ENCODE results near the gene LARGE1. TPM values are rescaled to one million over a fixed set of nuclear protein-coding genes. Genes with fewer than 3 reads are reported as not detected.

Gene LARGE1
- total RNA-seq, 1 donor from 2014 or later: 35.7 TPM

DNA sequence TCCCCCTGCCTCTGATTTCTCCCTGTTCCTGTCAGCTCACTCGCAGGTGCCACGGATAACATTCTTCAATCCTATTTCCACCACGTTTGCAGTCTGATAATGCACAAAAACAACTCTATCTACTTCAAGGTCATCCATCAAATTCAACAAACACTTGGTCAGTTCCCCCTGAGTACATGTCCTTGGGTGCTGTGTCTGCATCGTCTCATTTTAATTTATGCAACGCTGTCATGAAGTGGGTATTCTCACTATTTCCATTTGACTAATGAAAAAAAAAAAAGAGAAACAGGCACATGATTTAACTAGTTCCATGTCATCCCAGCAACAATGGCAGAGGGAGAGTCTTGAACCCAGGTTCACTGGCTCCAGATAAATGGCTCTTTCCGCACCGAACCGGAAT is 262.6 kb downstream of the LARGE1 start:
- no peak overlapping the region for H3K4me3 Mint-ChIP-seq
- TF ChIP-seq, protein P1, sequence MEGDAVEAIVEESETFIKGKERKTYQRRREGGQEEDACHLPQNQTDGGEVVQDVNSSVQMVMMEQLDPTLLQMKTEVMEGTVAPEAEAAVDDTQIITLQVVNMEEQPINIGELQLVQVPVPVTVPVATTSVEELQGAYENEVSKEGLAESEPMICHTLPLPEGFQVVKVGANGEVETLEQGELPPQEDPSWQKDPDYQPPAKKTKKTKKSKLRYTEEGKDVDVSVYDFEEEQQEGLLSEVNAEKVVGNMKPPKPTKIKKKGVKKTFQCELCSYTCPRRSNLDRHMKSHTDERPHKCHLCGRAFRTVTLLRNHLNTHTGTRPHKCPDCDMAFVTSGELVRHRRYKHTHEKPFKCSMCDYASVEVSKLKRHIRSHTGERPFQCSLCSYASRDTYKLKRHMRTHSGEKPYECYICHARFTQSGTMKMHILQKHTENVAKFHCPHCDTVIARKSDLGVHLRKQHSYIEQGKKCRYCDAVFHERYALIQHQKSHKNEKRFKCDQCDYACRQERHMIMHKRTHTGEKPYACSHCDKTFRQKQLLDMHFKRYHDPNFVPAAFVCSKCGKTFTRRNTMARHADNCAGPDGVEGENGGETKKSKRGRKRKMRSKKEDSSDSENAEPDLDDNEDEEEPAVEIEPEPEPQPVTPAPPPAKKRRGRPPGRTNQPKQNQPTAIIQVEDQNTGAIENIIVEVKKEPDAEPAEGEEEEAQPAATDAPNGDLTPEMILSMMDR (IDR thresholded peaks at IDR 0.05; ENCODE audit: unreplicated experiment): no peak
- no peaks in the 10 kb centered on the region for H3K27me3 Mint-ChIP-seq (ENCODE audit: low read depth)
- H3K4me1 Mint-ChIP-seq: peaks cover 1% of the 10 kb centered on the region
- no peak overlapping the region for H3K27ac Mint-ChIP-seq
- H3K9me3 Mint-ChIP-seq: peaks cover 14% of the 10 kb centered on the region
- DNase-seq (ENCODE audit: low spot score in 2 of 2, unreplicated experiment in 2 of 2): no peak
- peaks cover 3% of the 10 kb centered on the region for H3K36me3 Mint-ChIP-seq

DNA sequence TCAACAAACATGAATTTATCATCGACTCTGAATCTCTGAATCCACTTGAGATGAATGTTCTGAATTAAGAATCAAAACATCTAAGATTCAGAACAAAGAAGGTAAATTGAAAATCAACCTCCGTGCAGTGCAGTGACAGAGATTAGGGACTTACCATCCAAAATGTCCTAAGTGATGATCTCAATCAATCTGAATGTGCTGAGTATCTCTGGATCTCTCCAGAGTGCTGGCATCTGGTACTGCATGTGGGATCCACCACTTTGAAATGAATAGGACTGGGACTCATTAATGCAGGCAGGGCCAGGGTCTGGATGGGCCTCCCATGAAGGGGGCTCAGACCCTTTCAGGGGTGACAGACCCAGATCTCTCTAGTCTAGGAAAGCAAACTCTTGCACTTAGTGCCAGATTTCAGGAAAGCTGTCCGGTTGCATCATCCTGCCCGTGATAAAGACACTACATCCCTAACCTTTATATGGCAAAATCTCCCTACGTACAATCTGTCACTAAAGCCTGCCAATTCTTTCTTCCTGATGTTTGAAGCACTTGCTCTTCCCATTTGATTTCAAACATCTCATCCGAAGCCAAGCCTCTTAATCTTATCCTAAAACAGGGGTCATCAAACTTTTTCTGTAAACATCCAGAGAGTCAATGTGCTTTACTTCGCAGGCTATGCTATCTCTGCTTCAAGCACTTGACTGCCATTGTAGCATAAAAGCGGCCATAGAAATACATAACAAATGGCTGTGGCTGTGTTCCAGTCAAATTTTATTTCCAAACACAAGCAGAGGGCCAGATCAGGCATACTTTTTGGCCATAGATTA is 263.3 kb downstream of the LARGE1 start:
- Mint-ChIP-seq H3K4me3 (no peak overlapping the region), H3K9me3 (peaks cover 14% of the 10 kb centered on the region), H3K27me3 (ENCODE audit: low read depth) (no peaks in the 10 kb centered on the region), H3K4me1 (peaks cover 7% of the 10 kb centered on the region), H3K36me3 (peaks cover 3% of the 10 kb centered on the region), H3K27ac (no peak overlapping the region)
- DNase-seq (ENCODE audit: low spot score in 2 of 2, unreplicated experiment in 2 of 2): no peak
- TF ChIP-seq, protein P1 (IDR thresholded peaks at IDR 0.05; ENCODE audit: unreplicated experiment): no peak

DNA sequence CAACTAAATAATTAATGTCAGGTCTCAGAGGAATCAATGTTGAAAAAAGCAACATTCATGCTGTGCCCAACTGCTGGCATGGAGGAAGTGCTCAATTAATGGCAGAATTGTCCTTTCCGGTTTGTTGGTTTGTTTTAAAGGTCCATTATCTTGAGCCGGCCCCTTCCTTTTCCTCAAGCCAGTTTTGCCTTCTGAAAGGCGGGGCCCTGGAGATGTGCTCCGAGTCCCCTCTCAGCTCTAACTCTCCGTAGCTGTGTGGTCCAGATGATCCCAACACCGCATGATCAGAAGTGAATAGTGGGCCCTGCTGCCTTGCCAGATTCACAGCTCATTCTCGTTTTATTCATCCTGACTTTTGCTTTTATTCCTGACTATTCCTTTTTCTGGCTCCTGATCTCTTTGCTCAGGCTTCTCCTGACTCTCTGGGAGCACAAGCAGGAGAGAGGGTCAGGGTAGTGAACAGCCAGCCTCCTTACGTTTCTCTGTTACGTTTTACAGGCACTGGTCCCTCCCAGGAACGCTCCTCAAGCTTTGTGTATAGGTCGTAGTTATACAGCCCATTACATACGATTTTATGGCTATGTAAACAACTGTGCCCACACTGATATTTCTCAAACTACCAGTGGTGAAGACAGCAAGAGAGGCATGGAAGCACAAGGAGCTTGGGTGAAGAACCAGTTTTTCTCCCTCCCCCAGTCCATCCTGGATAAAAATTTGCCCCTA is 265.9 kb downstream of the LARGE1 start:
- DNase-seq (ENCODE audit: low spot score in 2 of 2, unreplicated experiment in 2 of 2): no peak
- peaks cover 13% of the 10 kb centered on the region for H3K36me3 Mint-ChIP-seq
- H3K27ac Mint-ChIP-seq: no peak overlapping the region
- TF ChIP-seq, protein P1 (IDR thresholded peaks at IDR 0.05; ENCODE audit: unreplicated experiment): no peak
- H3K27me3 Mint-ChIP-seq (ENCODE audit: low read depth): no peaks in the 10 kb centered on the region
- peaks cover 20% of the 10 kb centered on the region for H3K9me3 Mint-ChIP-seq
- H3K4me1 Mint-ChIP-seq: peaks cover 10% of the 10 kb centered on the region
- H3K4me3 Mint-ChIP-seq: no peak overlapping the region

DNA sequence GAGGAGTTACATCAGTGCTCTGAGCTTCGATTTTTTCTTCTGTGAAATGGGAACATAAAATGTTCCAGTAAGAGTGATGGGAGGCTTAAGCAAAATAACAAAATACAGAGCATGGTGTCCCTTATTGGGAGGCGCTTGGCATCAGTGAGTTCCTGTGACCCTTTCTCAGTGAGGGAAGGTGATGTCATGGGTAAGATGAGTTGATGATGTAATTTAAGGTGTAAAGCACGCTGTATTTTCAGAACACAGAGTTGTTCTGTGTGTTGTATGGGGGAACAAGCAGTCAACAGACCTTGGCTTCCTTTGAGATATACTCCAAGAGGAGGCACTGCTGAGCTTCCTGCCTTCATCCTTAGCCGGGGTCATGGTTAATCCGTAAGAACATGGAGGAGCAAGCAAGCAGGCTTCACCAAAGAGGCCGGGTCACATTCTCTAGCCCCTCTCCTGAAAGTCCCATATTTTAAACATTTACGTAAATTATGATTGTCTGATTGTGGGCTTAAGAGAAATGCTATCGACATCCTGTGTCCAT is 266.7 kb downstream of the LARGE1 start:
- Mint-ChIP-seq H3K9me3 (peaks cover 21% of the 10 kb centered on the region), H3K27ac (no peak overlapping the region), H3K27me3 (ENCODE audit: low read depth) (no peaks in the 10 kb centered on the region), H3K36me3 (peaks cover 20% of the 10 kb centered on the region), H3K4me3 (no peak overlapping the region), H3K4me1 (peaks cover 10% of the 10 kb centered on the region)
- no peak for DNase-seq (ENCODE audit: low spot score in 2 of 2, unreplicated experiment in 2 of 2)
- TF ChIP-seq, protein P1 (IDR thresholded peaks at IDR 0.05; ENCODE audit: unreplicated experiment): no peak

DNA sequence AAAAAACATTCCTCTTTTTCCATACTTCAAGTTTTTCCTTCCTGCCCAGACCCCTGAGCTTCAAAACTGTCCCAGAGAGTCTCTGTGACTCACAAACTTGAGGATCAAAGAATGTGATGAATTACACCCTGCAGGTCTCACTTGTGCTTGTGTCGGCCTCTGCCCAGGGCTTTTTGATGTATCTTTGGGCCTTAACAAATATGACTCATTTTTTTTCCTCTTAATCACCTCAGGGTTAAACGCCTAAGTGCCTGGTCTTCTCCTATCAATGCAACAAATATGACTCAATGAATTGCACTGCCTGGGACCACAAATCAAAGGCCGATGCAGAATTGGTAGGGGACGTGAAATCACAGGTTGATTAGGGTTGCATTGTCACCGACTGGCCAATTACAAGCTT is 267.7 kb downstream of the LARGE1 start:
- DNase-seq (ENCODE audit: low spot score in 2 of 2, unreplicated experiment in 2 of 2): no peak
- H3K27ac Mint-ChIP-seq: no peak overlapping the region
- peaks cover 24% of the 10 kb centered on the region for H3K36me3 Mint-ChIP-seq
- peaks cover 10% of the 10 kb centered on the region for H3K4me1 Mint-ChIP-seq
- no peak overlapping the region for H3K4me3 Mint-ChIP-seq
- peaks cover 21% of the 10 kb centered on the region for H3K9me3 Mint-ChIP-seq
- no peaks in the 10 kb centered on the region for H3K27me3 Mint-ChIP-seq (ENCODE audit: low read depth)
- TF ChIP-seq, protein P1 (IDR thresholded peaks at IDR 0.05; ENCODE audit: unreplicated experiment): no peak

All from mesothelial cell of epicardium (in vitro differentiated cells).